T-helper 9 cell (primary cell): ENCODE results near the gene NRDC.
"Not testable (repeated sequence)": the region's sequence is repeated elsewhere in the genome, so short reads cannot be mapped to it uniquely, and the experiment has no call there.

Source experiments
- DNase-seq: peaks from one replicate; pipeline ENCODE4 v3.0.0-alpha.2; 2020

NRDC gene

GRCh38 chr1:51840182-51840581 is 38.3 kb downstream of the NRDC start:
- DNase-seq = no peak

GRCh38 chr1:51839094-51839493 is 39.4 kb downstream of the NRDC start:
- no peak for DNase-seq

- DNase-seq = no peak
Observed at GRCh38 chr1:51837243-51837642, 41.3 kb downstream of the NRDC start.

- DNase-seq = no peak
Observed at GRCh38 chr1:51833700-51834099, 44.8 kb downstream of the NRDC start.

DNA sequence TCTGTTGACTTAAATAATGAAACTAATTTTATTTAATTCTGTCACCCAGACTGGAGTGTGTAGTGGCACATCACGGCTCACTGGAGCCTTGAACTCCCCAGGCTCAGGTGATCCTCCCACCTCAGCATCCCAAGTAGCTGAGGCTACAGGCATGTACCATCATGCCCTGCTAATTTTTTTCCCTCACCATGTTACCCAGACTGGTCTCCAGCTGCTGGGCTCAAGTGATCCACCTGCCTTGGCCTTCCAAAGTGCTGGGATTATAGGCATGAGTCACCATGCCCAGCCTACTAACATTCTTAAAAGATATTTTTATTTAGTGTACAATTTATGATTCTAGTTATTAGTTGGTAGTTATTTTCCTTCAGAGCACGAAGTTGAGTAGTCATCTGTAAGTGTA is 49.5 kb downstream of the NRDC start:
- DNase-seq = no peak

DNA sequence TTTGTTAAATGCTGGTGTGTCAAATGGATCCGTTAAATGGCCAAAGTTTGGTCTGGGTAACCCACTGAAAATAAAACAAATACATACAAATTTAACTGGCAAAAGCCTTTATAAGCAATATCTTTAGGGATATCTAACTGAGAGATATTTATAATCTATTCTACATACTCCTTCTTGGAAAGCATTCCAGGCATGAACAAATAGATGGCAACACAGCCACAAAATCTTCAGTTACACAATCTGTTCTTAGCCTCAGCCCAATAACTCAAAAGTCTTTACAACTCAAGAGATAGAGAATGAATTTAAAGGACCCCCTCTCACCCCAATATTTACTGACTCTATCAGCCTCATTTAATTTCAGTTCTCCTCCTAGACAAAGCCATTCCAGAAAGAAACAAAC is 58.7 kb downstream of the NRDC start:
- DNase-seq = no peak

- not testable (repeated sequence) for DNase-seq
Observed at GRCh38 chr1:51819021-51819420, 59.5 kb downstream of the NRDC start.

GRCh38 chr1:51818487-51818886 is 60.0 kb downstream of the NRDC start:
- DNase-seq = no peak

DNA sequence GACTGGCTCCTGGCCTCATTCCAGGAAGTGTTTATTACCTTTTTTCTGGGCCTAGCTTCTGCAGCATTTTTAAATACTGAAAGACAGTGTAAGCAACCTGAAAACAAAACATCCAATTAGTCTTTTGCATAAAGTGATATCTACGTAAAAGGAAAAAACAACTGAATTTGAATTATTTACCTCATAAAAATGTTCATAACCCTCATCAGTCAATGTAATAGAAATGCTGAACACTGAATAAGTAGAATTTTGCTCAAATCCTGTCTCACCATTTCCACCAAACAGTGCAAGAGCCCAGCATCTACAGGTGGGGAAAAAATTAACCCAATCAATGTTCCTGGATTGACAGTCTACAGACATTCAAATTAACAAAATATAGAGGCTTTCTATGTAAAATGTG is 64.0 kb downstream of the NRDC start:
- DNase-seq = no peak

GRCh38 chr1:51799372-51799771 is 79.2 kb downstream of the NRDC start:
- no peak for DNase-seq

DNA sequence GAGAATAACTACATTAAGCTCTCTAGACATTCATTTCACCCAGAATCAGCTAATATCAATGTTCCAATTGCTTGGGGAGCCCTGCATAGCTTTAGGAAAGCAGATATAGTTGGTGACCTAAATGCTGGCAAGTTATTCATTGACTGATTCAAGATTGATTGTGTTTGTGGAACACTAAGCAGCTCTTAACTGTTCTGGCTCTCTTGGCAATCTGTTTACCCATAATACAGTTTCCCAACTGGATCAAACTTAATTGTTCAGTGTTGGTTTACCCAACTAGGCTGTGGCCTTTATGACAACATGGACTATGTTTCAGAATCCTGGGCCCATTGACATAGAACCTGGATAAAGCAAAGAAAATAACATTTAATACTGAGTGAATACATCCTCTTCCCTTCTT is 83.7 kb downstream of the NRDC start:
- DNase-seq = no peak

DNA sequence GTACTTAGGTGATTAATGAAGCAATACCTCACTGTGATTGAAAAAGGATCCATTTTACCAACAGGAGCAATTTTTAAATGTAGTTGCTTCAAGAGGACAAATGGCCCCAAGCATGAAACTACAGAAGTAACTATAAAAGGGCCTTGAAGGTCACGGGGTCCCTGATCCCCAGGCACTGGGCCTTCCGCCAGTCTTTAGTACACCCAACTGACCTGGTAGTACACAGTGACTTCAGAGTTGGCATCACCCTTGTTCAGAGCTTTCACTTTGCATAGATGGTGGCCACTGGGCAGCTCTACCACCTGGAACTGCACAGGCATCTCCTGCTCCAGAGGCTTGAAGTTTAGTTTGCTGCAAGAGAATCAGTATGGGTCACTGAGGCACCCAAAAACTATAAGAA is 84.3 kb downstream of the NRDC start:
- no peak for DNase-seq

DNA sequence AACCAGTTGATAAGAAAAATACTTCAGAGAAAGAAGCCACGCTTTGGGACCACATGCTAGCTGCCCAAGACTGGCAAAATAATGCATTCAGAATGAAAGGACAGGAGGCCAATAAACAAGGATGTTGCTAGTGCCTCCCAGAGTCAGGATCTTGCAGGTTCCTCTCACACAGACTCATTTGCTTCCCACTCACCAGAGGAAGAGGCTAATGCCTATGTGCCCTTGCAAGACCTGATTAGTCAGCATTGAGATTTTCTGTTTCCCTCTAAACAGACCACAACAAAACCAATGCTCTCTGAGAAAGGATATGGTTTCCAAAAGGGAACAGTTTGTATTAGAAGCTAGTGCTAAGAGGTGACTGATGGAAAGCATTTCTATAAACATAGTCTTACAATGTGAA is 85.7 kb downstream of the NRDC start:
- no peak for DNase-seq

DNA sequence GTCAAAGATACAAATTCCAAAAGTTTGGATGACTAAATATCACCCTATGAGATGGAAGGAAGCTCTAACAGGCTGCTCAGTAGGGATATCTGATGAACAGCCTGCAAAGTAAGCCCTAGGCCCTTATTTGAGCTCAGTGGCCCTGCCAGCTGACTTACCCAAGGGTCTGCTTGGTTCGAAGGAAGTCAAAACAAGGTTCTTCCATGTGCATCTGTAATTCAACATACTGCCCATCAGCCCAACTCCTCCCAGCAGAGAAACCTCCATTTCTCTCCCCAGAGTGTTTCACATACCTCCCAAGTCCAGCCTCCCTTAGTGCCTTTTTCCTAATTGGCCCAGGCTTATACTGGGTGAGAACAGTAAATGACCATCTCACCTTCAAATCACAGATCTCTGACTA is 86.6 kb downstream of the NRDC start:
- no peak for DNase-seq

- no peak for DNase-seq
Observed at GRCh38 chr1:51790385-51790784, 88.1 kb downstream of the NRDC start.

DNA sequence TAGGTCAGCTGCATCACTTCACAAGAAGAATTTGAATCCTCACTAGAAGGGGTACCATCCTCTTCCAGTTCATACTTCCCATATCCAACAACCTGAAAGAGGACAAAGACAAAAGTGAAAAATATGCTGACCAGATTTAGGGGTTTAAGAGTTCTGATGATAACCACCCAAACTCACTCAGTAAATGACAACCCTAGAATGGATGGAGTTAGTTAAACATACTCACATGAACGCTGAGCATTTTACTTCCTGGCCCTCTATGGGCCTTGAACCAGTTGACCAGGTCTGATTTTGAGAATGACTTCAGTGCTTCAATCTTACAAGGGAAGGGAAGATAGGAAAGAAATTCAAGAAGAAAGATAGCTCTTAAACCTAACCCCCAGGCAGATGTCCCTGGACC is 89.2 kb downstream of the NRDC start:
- no peak for DNase-seq

DNA sequence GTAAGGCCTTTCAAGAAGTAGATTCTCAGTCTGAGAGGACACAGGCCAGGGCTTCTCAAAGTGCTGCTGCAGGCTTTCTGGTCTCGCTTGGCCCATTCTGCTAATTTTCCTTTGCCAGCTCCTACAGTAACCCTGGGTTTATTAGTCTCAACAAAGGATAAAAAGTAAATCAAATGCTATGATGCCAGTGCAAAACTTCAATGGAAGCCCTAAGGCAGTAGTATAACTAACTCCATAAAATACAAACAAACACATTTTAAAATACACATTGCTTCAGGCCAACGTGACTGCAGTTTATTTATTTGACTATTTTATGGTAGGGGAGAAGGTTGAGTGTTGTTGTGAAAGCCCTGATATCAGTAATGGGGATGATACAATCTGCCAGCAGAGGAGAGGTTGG is 89.6 kb downstream of the NRDC start:
- DNase-seq = no peak

DNA sequence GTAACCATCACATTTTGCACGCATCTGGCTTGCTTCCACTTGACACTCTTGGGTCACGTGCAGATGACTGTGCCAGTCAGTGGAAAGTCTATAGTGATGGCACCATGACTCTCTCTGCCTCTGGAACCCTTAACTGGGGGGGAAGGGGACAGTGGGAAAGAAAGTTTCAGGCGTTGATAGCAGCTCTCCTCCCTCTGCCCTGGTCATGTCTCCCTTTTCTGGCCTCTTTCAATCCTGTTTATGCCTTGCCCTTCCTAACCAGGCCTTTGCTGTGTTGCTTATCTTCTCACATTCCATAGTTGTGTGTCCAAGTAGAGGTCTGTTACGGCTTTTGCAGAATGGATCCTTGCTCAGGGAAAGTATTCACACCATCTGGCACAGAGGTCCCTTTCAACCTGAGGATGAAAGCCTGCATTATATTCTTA is 93.5 kb downstream of the NRDC start:
- DNase-seq = no peak

DNA sequence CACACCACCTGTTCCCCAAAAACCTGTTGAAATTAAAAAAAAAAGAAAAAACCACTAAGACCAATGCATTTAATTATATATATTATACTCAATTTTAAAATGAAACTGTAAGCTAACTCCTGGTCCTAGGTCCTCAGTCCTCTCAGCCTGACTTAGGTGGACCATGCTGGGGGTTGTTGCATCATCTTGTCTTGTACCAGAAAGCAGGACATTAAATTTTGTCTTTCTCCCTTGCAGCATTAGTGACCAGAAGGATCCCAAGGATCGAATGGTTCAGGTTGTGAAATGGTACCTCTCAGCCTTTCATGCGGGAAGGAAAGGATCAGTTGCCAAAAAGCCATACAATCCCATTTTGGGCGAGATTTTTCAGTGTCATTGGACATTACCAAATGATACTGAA is 97.6 kb downstream of the NRDC start:
- no peak for DNase-seq

DNA sequence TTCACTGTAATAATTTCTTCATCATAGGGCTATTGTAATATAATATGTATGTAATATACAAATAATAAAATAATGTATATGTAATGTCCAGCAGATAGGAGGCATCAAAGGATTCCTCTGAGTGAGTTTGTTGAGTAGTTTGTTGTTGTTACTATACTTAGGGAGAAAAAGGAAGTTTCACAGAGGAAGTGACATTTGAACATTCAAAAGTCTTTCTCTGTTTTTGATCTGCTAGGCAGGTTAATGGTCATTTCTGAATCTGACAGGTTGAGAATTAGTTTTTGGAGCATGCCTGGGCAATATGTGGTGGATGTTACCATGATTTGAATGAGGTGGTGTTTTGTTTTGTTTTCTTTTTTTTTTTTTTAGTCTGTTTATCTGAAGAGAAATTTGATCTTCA is 102.1 kb downstream of the NRDC start:
- no peak for DNase-seq

- no peak for DNase-seq
Observed at GRCh38 chr1:51768971-51769588, 109.4 kb downstream of the NRDC start.

- no peak for DNase-seq
Observed at GRCh38 chr1:51761351-51761750, 117.2 kb downstream of the NRDC start.

DNA sequence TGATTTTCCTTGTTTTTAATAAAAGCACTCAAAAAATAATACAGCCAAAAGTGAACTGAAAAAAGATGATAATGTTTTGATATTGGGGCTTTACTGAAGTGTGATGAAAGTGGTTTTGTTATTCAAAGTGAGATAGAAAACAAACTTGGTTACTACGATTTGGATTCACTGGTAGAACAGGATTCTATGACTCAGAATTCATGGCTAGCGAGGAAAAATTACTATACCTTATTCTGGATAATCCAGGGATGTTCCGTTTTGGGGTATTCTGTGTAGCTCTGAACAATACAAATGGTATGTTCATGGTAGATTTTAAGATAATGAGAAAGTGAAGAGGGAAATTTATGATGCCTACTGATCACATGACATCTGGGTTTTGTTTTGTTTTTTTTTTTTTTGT is 117.7 kb downstream of the NRDC start:
- no peak for DNase-seq

DNA sequence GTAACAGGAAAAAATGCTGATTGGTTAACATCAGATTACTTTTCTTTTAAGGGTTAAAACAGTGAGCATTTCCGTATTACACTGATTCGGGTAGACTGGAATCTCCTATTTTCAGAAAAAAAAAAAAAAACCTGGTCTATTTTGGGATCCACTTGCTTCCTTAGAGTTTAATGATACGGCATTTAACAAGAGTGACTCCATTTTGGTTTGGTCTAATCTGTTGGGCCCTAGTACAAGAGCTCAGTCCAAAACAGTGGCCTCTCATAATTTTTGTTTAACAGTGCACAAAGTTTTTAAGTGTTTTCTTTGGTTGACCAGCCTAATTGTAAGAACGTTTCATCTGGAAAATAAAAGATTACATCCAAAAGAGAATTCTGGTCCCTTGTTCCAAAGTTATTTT is 120.2 kb downstream of the NRDC start:
- DNase-seq = no peak

DNA sequence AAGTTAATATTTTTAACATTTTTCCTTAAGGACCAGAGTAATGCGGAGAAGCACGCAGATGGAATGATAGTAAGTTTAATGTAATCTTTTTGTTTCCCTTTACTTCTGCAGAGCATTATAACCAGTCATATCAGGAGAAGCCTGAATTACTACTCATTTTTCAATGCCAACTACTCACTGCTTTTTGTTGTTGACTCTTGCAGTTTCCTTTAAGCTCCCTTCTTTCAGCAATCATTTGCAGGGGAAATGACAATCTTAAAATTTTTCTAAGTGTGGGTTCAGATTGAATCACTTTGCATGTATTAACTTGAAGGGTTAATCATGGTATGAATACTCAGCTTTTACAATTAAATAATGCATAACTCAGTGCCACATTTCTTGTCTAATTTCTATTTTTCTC is 122.2 kb downstream of the NRDC start:
- DNase-seq = no peak

- no peak for DNase-seq
Observed at GRCh38 chr1:51755437-51755836, 123.1 kb downstream of the NRDC start.
